SH-SY5Y (cell line): ENCODE measurements around the gene KLK1.
A peak's percentile ranks its signal among the peaks of the same experiment; 100 is the strongest.

Source experiments
- GATA2 ChIP-seq: IDR thresholded peaks from 2 replicates; pipeline ENCODE4 v1.6.1; 2011; ENCODE audit warnings: mild to moderate bottlenecking, low read depth, low read length
- GATA3 ChIP-seq: IDR thresholded peaks from 2 replicates; pipeline ENCODE4 v1.6.1; 2011; ENCODE audit warnings: low read depth, mild to moderate bottlenecking, low read length, moderate library complexity

The KLK1 gene

GRCh38 chr19:50823389-50824042, at the start of gene KLK1:
Gene KLK1, minus strand, starts transcription at chr19:50823787. Its CDS starts 39 bp downstream, at chr19:50823748.
- no peak for TF ChIP-seq GATA2
- no peak for TF ChIP-seq GATA3

GRCh38 chr19:50873056-50873455, 49.5 kb upstream of the KLK1 start, which contains the start of gene KLK2:
Gene KLK2, plus strand, starts transcription at chr19:50873439. Its CDS starts 35 bp downstream, at chr19:50873474.
- TF ChIP-seq GATA3 (no peak), GATA2 (no peak)

GRCh38 chr19:50870417-50871089, 47.0 kb upstream of the KLK1 start:
- TF ChIP-seq GATA2: no peak
- TF ChIP-seq GATA3: no peak

- TF ChIP-seq GATA3 (no peak), GATA2 (no peak)
Observed at GRCh38 chr19:50869479-50869878, 45.9 kb upstream of the KLK1 start.

GRCh38 chr19:50861496-50862286, 38.1 kb upstream of the KLK1 start:
- no peak for TF ChIP-seq GATA3
- no peak for TF ChIP-seq GATA2

- TF ChIP-seq GATA2: no peak
- no peak for TF ChIP-seq GATA3
Observed at GRCh38 chr19:50861010-50861409, 37.4 kb upstream of the KLK1 start.

- TF ChIP-seq GATA3: no peak
- TF ChIP-seq GATA2: no peak
Observed at GRCh38 chr19:50859849-50860248, 36.3 kb upstream of the KLK1 start.

- no peak for TF ChIP-seq GATA2
Observed at GRCh38 chr19:50858886-50859285, 35.3 kb upstream of the KLK1 start.

- TF ChIP-seq GATA3 (no peak), GATA2 (no peak)
Observed at GRCh38 chr19:50857366-50857765, 33.8 kb upstream of the KLK1 start.

GRCh38 chr19:50854636-50855410, 31.2 kb upstream of the KLK1 start, which contains the start of gene KLK3:
Gene KLK3, plus strand, starts transcription at chr19:50854915. Its CDS starts 41 bp downstream, at chr19:50854956.
- TF ChIP-seq GATA2 (no peak), GATA3 (no peak)

- no peak for TF ChIP-seq GATA2
- TF ChIP-seq GATA3: no peak
Observed at GRCh38 chr19:50851620-50852019, 28.0 kb upstream of the KLK1 start.

- TF ChIP-seq GATA3: 0 out of 2 replicates have a peak, but pooled peaks have one; percentile 23
- TF ChIP-seq GATA2: no peak; the same call in 1 of the 2 replicates
Observed at GRCh38 chr19:50850738-50851137, 27.2 kb upstream of the KLK1 start.

- TF ChIP-seq GATA2 (no peak), GATA3 (no peak)
Observed at GRCh38 chr19:50844296-50844935, 20.8 kb upstream of the KLK1 start.

- TF ChIP-seq GATA3 (no peak), GATA2 (no peak)
Observed at GRCh38 chr19:50843701-50844221, 20.2 kb upstream of the KLK1 start.
